Lung (tissue), 12 donors: ENCODE measurements around the gene SCML1. TPM values are rescaled to one million over a fixed set of nuclear protein-coding genes. Genes with fewer than 3 reads are reported as not detected.

Source experiments
- ATAC-seq: fragments of 200-7000 bp; cut with Tn5 transposase; one replicate; pipeline ENCODE4 v1.9.1; 2020; ENCODE audit warnings: moderate number of reproducible peaks; ENCODE audit not compliant: insufficient read depth, low FRiP score
- DNase-seq, 3 donors: peaks; one replicate each; pipeline ENCODE4 v3.0.0-alpha.2; 2013 to 2017
- H3K27ac ChIP-seq, 2 donors: one replicate each; pipeline ENCODE4 v1.5.1; 2013; ENCODE audit warnings: mild to moderate bottlenecking in 2 of 2, moderate library complexity in 2 of 2, control low read depth in 1 of 2, inconsistent platforms in 1 of 2, low read depth in 1 of 2, low read length in 1 of 2
- H3K27me3 ChIP-seq, 3 donors: one replicate each; pipeline ENCODE4 v1.5.1; 2013; ENCODE audit warnings: low read length in 2 of 3; ENCODE audit not compliant: control insufficient read depth in 3 of 3, insufficient read depth in 3 of 3
- H3K36me3 ChIP-seq, 4 donors: one replicate each; pipeline ENCODE4 v1.5.1; 2013; ENCODE audit warnings: low read length in 4 of 4, mild to moderate bottlenecking in 1 of 4, moderate library complexity in 1 of 4; ENCODE audit not compliant: control insufficient read depth in 4 of 4, insufficient read depth in 4 of 4
- H3K4me1 ChIP-seq, 5 donors: one replicate each; pipeline ENCODE4 v1.5.1; 2013; ENCODE audit warnings: low read length in 5 of 5, mild to moderate bottlenecking in 2 of 5, moderate library complexity in 1 of 5; ENCODE audit not compliant: control insufficient read depth in 5 of 5, insufficient read depth in 5 of 5
- H3K4me3 ChIP-seq: one replicate; pipeline ENCODE4 v1.5.1; 2013; ENCODE audit warnings: mild to moderate bottlenecking, control low read depth, moderate library complexity
- H3K9ac ChIP-seq, 2 donors: one replicate each; pipeline ENCODE4 v1.5.1; 2013; ENCODE audit warnings: low read length in 2 of 2, control low read depth in 1 of 2; ENCODE audit not compliant: insufficient read depth in 1 of 2
- H3K9me3 ChIP-seq, 4 donors: one replicate each; pipeline ENCODE4 v1.5.1; 2013; ENCODE audit warnings: low read length in 3 of 4, mild to moderate bottlenecking in 1 of 4, moderate library complexity in 1 of 4; ENCODE audit not compliant: control insufficient read depth in 4 of 4, insufficient read depth in 3 of 4
- CTCF ChIP-seq: IDR thresholded peaks from 2 replicates; pipeline ENCODE4 v1.5.1; 2012; ENCODE audit warnings: mild to moderate bottlenecking; ENCODE audit errors: control extremely low read depth, extremely low read depth
- WGBS, 2 donors: extraction: QIAGEN DNeasy Blood & Tissue Kit; methylation state at CpG; one replicate each; pipeline ENCODE4 v1.1.7; 2013; 5-methylcytosine and 5-hydroxymethylcytosine counted together
- polyA plus RNA-seq, 2 donors: library from polyadenylated mRNA; stranded (reverse); fragments of 200-250 nt; gene quantifications; one replicate each; pipeline ENCODE4 v1.2.1, GENCODE V29; 2013
- total RNA-seq, 2 donors: library from RNA; depleted of rRNA in 1 of 2; stranded (reverse); fragments of >200 nt in 1 of 2; gene quantifications; one replicate each; pipeline ENCODE4 v1.2.1, GENCODE V29; 2014 to 2021
- donor health status: control.
- donor health status: control.
- donor health status: Bipolar disorder and iron deficiency.
- donor health status: healthy.
- donor health status: DM: yes; HTN: yes; CAD: no.

The SCML1 gene
- total and polyA plus RNA-seq, 4 donors: 6.5 to 30.8 (median 14.5) TPM

- H3K27me3 ChIP-seq: peaks cover 0 to 23% (median 0%) of the 10 kb centered on the region in 3 donors
- no peak for DNase-seq
- H3K4me1 ChIP-seq: peaks cover 0 to 1% (median 0%) of the 10 kb centered on the region in 5 donors
- H3K4me3 ChIP-seq: no peak overlapping the region
- no peak for TF ChIP-seq CTCF
- WGBS, 2 donors: 71 to 90% methylated on average over 8 of the region's 8 CpGs
- no peak overlapping the region for H3K27ac ChIP-seq
- no peaks in the 10 kb centered on the region for H3K9me3 ChIP-seq
- no peak for ATAC-seq
- no peak overlapping the region for H3K9ac ChIP-seq
- H3K36me3 ChIP-seq: no peaks in the 10 kb centered on the region
Observed at GRCh38 chrX:17788956-17789562, 51.8 kb downstream of the SCML1 start.

GRCh38 chrX:17792826-17793225 is 55.5 kb downstream of the SCML1 start:
- no peak overlapping the region for H3K27ac ChIP-seq
- no peaks in the 10 kb centered on the region for H3K9me3 ChIP-seq
- ATAC-seq (no peak), DNase-seq (no peak)
- H3K36me3 ChIP-seq: no peaks in the 10 kb centered on the region
- WGBS, 2 donors: 34 to 70% methylated on average over 1 of the region's 1 CpG
- peaks cover 0 to 37% (median 6%) of the 10 kb centered on the region in 3 donors for H3K27me3 ChIP-seq
- no peak for TF ChIP-seq CTCF
- peaks cover 0 to 1% (median 0%) of the 10 kb centered on the region in 5 donors for H3K4me1 ChIP-seq
- H3K9ac ChIP-seq: no peak overlapping the region
- H3K4me3 ChIP-seq: no peak overlapping the region

- TF ChIP-seq CTCF: no peak
- Histone ChIP-seq H3K4me1 (no peaks in the 10 kb centered on the region), H3K27me3 (peaks cover 0 to 27% (median 9%) of the 10 kb centered on the region in 3 donors), H3K9me3 (no peaks in the 10 kb centered on the region), H3K9ac (no peak overlapping the region), H3K4me3 (no peak overlapping the region), H3K36me3 (peaks cover 0 to 2% (median under 1%) of the 10 kb centered on the region in 4 donors), H3K27ac (no peak overlapping the region)
- no peak for ATAC-seq
- WGBS, 2 donors: 60 to 86% methylated on average over 4 of the region's 4 CpGs
- no peak for DNase-seq
Observed at GRCh38 chrX:17798921-17799320, 61.6 kb downstream of the SCML1 start.

GRCh38 chrX:17801431-17801830 is 64.1 kb downstream of the SCML1 start:
- Histone ChIP-seq H3K9me3 (no peaks in the 10 kb centered on the region), H3K27me3 (peaks cover 0 to 23% (median 9%) of the 10 kb centered on the region in 3 donors), H3K9ac (no peak overlapping the region), H3K27ac (no peak overlapping the region), H3K4me3 (no peak overlapping the region), H3K36me3 (peaks cover 0 to 2% (median under 1%) of the 10 kb centered on the region in 4 donors), H3K4me1 (no peaks in the 10 kb centered on the region)
- DNase-seq: no peak
- 90 to 94% methylated on average over 13 of the region's 13 CpGs for WGBS, 2 donors
- TF ChIP-seq CTCF: no peak
- ATAC-seq: no peak
